HepG2 (cell line): ENCODE data around the gene SLC4A2.

Source experiments
- FOXK2 ChIP-seq: fragments of 450-650 bp; IDR thresholded peaks from 2 replicates; pipeline ENCODE4 v1.6.1; 2016
- FOXP1 ChIP-seq, 2 experiments: fragments of 450-650 bp in 1 of 2; IDR thresholded peaks; 2 replicates each; pipeline ENCODE4 v1.6.1; 2017 to 2018; ENCODE audit warnings: antibody characterized with exemption in 1 of 2
- GTF2F1 ChIP-seq: fragments of 150-350 bp; IDR thresholded peaks from 2 replicates; pipeline ENCODE4 v1.6.1; 2014; ENCODE audit warnings: low read length
- HNRNPLL ChIP-seq: fragments of 200-400 bp; formaldehyde crosslinking; IDR thresholded peaks from 2 replicates; pipeline ENCODE4 v1.6.1; 2017; ENCODE audit warnings: mild to moderate bottlenecking, low read depth, low read length; ENCODE audit not compliant: poor library complexity, severe bottlenecking
- NCOR1 ChIP-seq: fragments of 200-600 bp; sonication (generic); IDR thresholded peaks from 2 replicates; pipeline ENCODE4 v1.7.0; 2017; ENCODE audit warnings: antibody characterized with exemption, low read length, borderline replicate concordance
- POLR2A ChIP-seq, 2 experiments: IDR thresholded peaks; 2 replicates each; pipeline ENCODE4 v1.6.1; 2011; ENCODE audit warnings: low read depth in 2 of 2, low read length in 2 of 2, mild to moderate bottlenecking in 1 of 2, moderate library complexity in 1 of 2; ENCODE audit not compliant: insufficient read depth in 1 of 2
- SMC3 ChIP-seq: IDR thresholded peaks from 2 replicates; pipeline ENCODE4 v1.6.1; 2011; ENCODE audit warnings: low read length, improper control_type of control experiment
- ZSCAN29 ChIP-seq: sonication (generic); formaldehyde crosslinking; conservative IDR thresholded peaks from 2 replicates; pipeline ENCODE4 v1.4.0; 2020; ENCODE audit warnings: mild to moderate bottlenecking, missing genetic modification reagents
- TF ChIP-seq, protein P1 (sequence below): sonication (generic); formaldehyde crosslinking; IDR thresholded peaks from 2 replicates; pipeline ENCODE4 v1.5.0; 2020; ENCODE audit warnings: mild to moderate bottlenecking, missing genetic modification reagents, moderate library complexity

DNA sequence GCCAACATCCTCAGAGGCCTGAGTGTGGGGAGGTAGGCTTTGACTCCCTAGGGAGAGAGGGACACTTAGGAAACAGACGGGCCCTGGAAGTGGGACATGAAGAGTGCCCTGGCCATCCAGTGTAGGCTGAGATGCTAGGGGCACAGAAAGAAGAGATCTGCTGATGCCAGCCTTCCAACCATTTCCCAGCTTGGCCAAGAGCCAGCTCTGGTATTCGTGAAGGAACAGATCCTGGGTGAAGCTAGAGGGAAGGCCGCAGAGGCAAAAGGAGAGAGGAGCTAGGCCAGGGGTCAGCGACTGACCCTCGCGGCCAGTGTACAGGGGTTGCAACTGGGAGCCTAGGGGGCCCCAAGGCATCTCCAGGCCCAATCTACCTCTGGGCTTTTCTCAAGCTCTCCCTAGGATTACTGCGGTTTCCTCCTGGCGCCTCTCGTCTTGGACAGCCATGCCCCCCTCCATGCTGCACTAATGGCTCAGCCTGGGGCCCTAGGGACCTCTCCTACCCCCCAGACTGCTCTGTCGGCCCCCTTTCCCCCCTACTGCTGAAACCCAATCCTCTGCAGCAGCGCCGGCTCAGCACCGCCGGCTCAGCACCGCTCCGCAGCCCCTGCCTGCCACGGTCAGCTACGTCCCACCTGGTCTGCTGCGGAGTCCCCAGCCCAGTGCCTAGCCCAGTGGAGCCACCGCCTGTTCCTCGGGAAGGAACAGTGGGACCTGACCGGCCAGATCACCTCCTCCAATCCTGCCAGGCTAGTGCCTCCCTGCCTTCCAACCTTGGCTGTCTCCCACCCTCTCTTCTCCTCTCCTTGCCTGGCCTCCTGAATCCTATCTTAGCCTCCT lies 11.2 kb upstream of the SLC4A2 start, which contains the start of gene ASIC3:
- TF ChIP-seq GTF2F1 (no peak), POLR2A (IDR thresholded peaks at IDR 0.05; ENCODE audit: insufficient read depth in 1 of 2, low read depth in 2 of 2, low read length in 2 of 2) (no peak), FOXP1 (IDR thresholded peaks at IDR 0.05) (no peak), FOXP1 (CRISPR knock-in tag; IDR thresholded peaks at IDR 0.05) (no peak), SMC3 (no peak), NCOR1 (no peak), FOXK2 (no peak), HNRNPLL (no peak), ZSCAN29 (CRISPR knock-in tag) (no peak)
- TF ChIP-seq, protein P1, sequence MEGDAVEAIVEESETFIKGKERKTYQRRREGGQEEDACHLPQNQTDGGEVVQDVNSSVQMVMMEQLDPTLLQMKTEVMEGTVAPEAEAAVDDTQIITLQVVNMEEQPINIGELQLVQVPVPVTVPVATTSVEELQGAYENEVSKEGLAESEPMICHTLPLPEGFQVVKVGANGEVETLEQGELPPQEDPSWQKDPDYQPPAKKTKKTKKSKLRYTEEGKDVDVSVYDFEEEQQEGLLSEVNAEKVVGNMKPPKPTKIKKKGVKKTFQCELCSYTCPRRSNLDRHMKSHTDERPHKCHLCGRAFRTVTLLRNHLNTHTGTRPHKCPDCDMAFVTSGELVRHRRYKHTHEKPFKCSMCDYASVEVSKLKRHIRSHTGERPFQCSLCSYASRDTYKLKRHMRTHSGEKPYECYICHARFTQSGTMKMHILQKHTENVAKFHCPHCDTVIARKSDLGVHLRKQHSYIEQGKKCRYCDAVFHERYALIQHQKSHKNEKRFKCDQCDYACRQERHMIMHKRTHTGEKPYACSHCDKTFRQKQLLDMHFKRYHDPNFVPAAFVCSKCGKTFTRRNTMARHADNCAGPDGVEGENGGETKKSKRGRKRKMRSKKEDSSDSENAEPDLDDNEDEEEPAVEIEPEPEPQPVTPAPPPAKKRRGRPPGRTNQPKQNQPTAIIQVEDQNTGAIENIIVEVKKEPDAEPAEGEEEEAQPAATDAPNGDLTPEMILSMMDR (CRISPR knock-in tag) = no peak
